ENCODE measurements around the gene IRS1. TPM values are rescaled to one million over a fixed set of nuclear protein-coding genes. Genes with fewer than 3 reads are reported as not detected.

Gene IRS1
- total RNA-seq, 3 donors from 2014 or later: 8.1 to 29.0 (median 13.5) TPM

- no peak overlapping the region for H3K4me3 ChIP-seq
- no peak for TF ChIP-seq CTCF (IDR thresholded peaks at IDR 0.05)
- H3K9me3 ChIP-seq: no peaks in the 10 kb centered on the region
- intact Hi-C loops (cut with DNase I, micrococcal nuclease): no loop called here
- no peaks in the 10 kb centered on the region for H3K4me1 ChIP-seq (ENCODE audit: low read depth)
- no peaks in the 10 kb centered on the region for H3K36me3 ChIP-seq (ENCODE audit: low read depth)
- no peak for ATAC-seq
- DNase-seq: no peak
These were observed 40.5 kb downstream of the IRS1 start for GRCh38 chr2:226758921-226759640.

- intact Hi-C loops (cut with DNase I, micrococcal nuclease): no loop called here
- TF ChIP-seq CTCF (IDR thresholded peaks at IDR 0.05): no peak
- ATAC-seq: peak; percentile 23
- no peak overlapping the region for H3K4me3 ChIP-seq
- H3K4me1 ChIP-seq (ENCODE audit: low read depth): no peaks in the 10 kb centered on the region
- DNase-seq: no peak
- no peaks in the 10 kb centered on the region for H3K36me3 ChIP-seq (ENCODE audit: low read depth)
- no peaks in the 10 kb centered on the region for H3K9me3 ChIP-seq
These were observed 43.5 kb downstream of the IRS1 start for GRCh38 chr2:226756131-226756530.

GRCh38 chr2:226755631-226756030, 44.0 kb downstream of the IRS1 start:
- no peak for TF ChIP-seq CTCF (IDR thresholded peaks at IDR 0.05)
- no peak for DNase-seq
- intact Hi-C loops (cut with DNase I, micrococcal nuclease): no loop called here
- H3K9me3 ChIP-seq: no peaks in the 10 kb centered on the region
- ATAC-seq: no peak
- H3K4me3 ChIP-seq: no peak overlapping the region
- no peaks in the 10 kb centered on the region for H3K36me3 ChIP-seq (ENCODE audit: low read depth)
- H3K4me1 ChIP-seq (ENCODE audit: low read depth): no peaks in the 10 kb centered on the region

GRCh38 chr2:226754821-226755604, 44.6 kb downstream of the IRS1 start:
- no peak for TF ChIP-seq CTCF (IDR thresholded peaks at IDR 0.05)
- ATAC-seq (no peak), DNase-seq (no peak)
- Histone ChIP-seq H3K36me3 (ENCODE audit: low read depth) (no peaks in the 10 kb centered on the region), H3K4me1 (ENCODE audit: low read depth) (no peaks in the 10 kb centered on the region), H3K9me3 (no peaks in the 10 kb centered on the region), H3K4me3 (no peak overlapping the region)
- intact Hi-C loops (cut with DNase I, micrococcal nuclease): no loop called here

- no peak overlapping the region for H3K4me3 ChIP-seq
- ATAC-seq: no peak
- no peaks in the 10 kb centered on the region for H3K9me3 ChIP-seq
- DNase-seq: no peak
- TF ChIP-seq CTCF (IDR thresholded peaks at IDR 0.05): no peak
- H3K36me3 ChIP-seq (ENCODE audit: low read depth): no peaks in the 10 kb centered on the region
- intact Hi-C loops (cut with DNase I, micrococcal nuclease): no loop called here
- no peaks in the 10 kb centered on the region for H3K4me1 ChIP-seq (ENCODE audit: low read depth)
These were observed 46.7 kb downstream of the IRS1 start for GRCh38 chr2:226752887-226753286.
